HFF-Myc (cell line): ENCODE measurements around the gene COPS3.
"Not testable (repeated sequence)": the region's sequence is repeated elsewhere in the genome, so short reads cannot be mapped to it uniquely, and the experiment has no call there.

ENCODE experiments used
- DNase-seq: peaks from one replicate; pipeline ENCODE4 v3.0.0-alpha.2; 2011; ENCODE audit warnings: low read depth; ENCODE audit errors: extremely low read depth
- H3K4me3 ChIP-seq: replicated peaks from 2 replicates; pipeline ENCODE4 v1.5.1; 2011; ENCODE audit warnings: low read depth, mild to moderate bottlenecking, control low read depth, low read length
- CTCF ChIP-seq: IDR thresholded peaks from 2 replicates; pipeline ENCODE4 v1.5.1; 2012; ENCODE audit warnings: mild to moderate bottlenecking, low read depth, low read length, control low read depth; ENCODE audit errors: missing control alignments

Gene COPS3

GRCh38 chr17:17285951-17286350, 4.9 kb upstream of the COPS3 start:
- H3K4me3 ChIP-seq: no peak overlapping the region
- TF ChIP-seq CTCF: no peak
- no peak for DNase-seq

- TF ChIP-seq CTCF: no peak
- DNase-seq: no peak
- peak overlapping the region; percentile 89 for H3K4me3 ChIP-seq
Measured at GRCh38 chr17:17279316-17279715, 1.7 kb downstream of the COPS3 start.

GRCh38 chr17:17277431-17277830, 3.6 kb downstream of the COPS3 start:
- DNase-seq, H3K4me3 ChIP-seq: not testable (repeated sequence)

- no peak for TF ChIP-seq CTCF
- no peak overlapping the region for H3K4me3 ChIP-seq
- no peak for DNase-seq
Measured at GRCh38 chr17:17275971-17276370, 5.1 kb downstream of the COPS3 start.

- no peak for DNase-seq
Measured at GRCh38 chr17:17269926-17270773, 10.9 kb downstream of the COPS3 start.

GRCh38 chr17:17264430-17264829, 16.6 kb downstream of the COPS3 start:
- TF ChIP-seq CTCF: no peak
- H3K4me3 ChIP-seq: no peak overlapping the region
- no peak for DNase-seq

More at GRCh38 chr17:17269926-17270773, 10.9 kb downstream of the COPS3 start:
- TF ChIP-seq CTCF: peak; percentile 40
- H3K4me3 ChIP-seq: no peak overlapping the region

- no peak for DNase-seq
Measured at GRCh38 chr17:17258998-17259397, 22.0 kb downstream of the COPS3 start.

More at GRCh38 chr17:17258998-17259397, 22.0 kb downstream of the COPS3 start:
- H3K4me3 ChIP-seq: no peak overlapping the region
- no peak for TF ChIP-seq CTCF
